Measurements from ENCODE around the gene FAM53A. TPM values are rescaled to one million over a fixed set of nuclear protein-coding genes. Genes with fewer than 3 reads are reported as not detected.

Gene FAM53A
- total and polyA plus RNA-seq, 2 of the 13 experiments (the other 11 are each of a cell fraction or from before 2014, with no cell fraction given), result 0.48 to 1.1 TPM

GRCh38 chr4:1720163-1720983, 36.3 kb upstream of the FAM53A start (continued):
- no peak for TF ChIP-seq ZNF460 (CRISPR knock-in tag; IDR thresholded peaks at IDR 0.05; ENCODE audit: borderline replicate concordance)
- no peak for TF ChIP-seq HDAC2 (CRISPR knock-in tag; IDR thresholded peaks at IDR 0.05)
- TF ChIP-seq SMARCE1 (IDR thresholded peaks at IDR 0.05; ENCODE audit: borderline replicate concordance), result no peak
- no peak for TF ChIP-seq ZC3H4 (CRISPR knock-in tag; IDR thresholded peaks at IDR 0.05; ENCODE audit: borderline replicate concordance)
- no peak for TF ChIP-seq ETS1 (CRISPR knock-in tag; IDR thresholded peaks at IDR 0.05)
- no peak for TF ChIP-seq RBM22 (optimal IDR thresholded peaks at IDR 0.05; ENCODE audit: low read length)
- 0 out of 2 replicates have a peak, but pooled peaks have one; percentile 33 for TF ChIP-seq HOXA3 (CRISPR knock-in tag; IDR thresholded peaks at IDR 0.05)
- no peak for TF ChIP-seq ZKSCAN5 (CRISPR knock-in tag; IDR thresholded peaks at IDR 0.05)
- no peak for TF ChIP-seq CBX1 (IDR thresholded peaks at IDR 0.05; ENCODE audit: low read depth)
- TF ChIP-seq HNF1B (CRISPR knock-in tag; IDR thresholded peaks at IDR 0.05), result peak; percentile 63
- 0 out of 2 replicates have a peak, but pooled peaks have one; percentile 77 for TF ChIP-seq NR1H2 (CRISPR knock-in tag; IDR thresholded peaks at IDR 0.05; ENCODE audit: borderline replicate concordance, low read depth)
- TF ChIP-seq HDAC1 (CRISPR knock-in tag; IDR thresholded peaks at IDR 0.05), result peak; percentile 19; the same call in 1 of the 2 replicates
- no peak for TF ChIP-seq ZNF775 (CRISPR knock-in tag; IDR thresholded peaks at IDR 0.05; ENCODE audit: borderline replicate concordance)
- TF ChIP-seq CEBPZ (IDR thresholded peaks at IDR 0.05; ENCODE audit: low read length), result no peak
- TF ChIP-seq ZXDC (CRISPR knock-in tag; IDR thresholded peaks at IDR 0.05), result 0 out of 2 replicates have a peak, but pooled peaks have one; percentile 21
- TF ChIP-seq PLRG1 (conservative IDR thresholded peaks at IDR 0.05), result no peak
- no peak for TF ChIP-seq GLI4 (CRISPR knock-in tag; IDR thresholded peaks at IDR 0.05; ENCODE audit: borderline replicate concordance)
- no peak for TF ChIP-seq MNT (IDR thresholded peaks at IDR 0.05)
- 0 out of 2 replicates have a peak, but pooled peaks have one; percentile 26 for TF ChIP-seq ZNF724P (CRISPR knock-in tag; IDR thresholded peaks at IDR 0.05; ENCODE audit: borderline replicate concordance)

Data from HepG2 (cell line).